Frontal cortex (tissue), 4 donors: ENCODE data around the gene BCL2A1. TPM values are rescaled to one million over a fixed set of nuclear protein-coding genes. Genes with fewer than 3 reads are reported as not detected.
"Not testable (repeated sequence)": the region's sequence is repeated elsewhere in the genome, so short reads cannot be mapped to it uniquely, and the experiment has no call there.

Source experiments
- DNase-seq, 2 donors: peaks; one replicate each; pipeline ENCODE4 v3.0.0; 2012; ENCODE audit warnings: low spot score in 2 of 2
- FAIRE-seq: peaks from 2 replicates; lab custom pipeline; 2012; peaks lifted over from hg19 to GRCh38; lab: Jason Lieb, UNC
- total RNA-seq: library from RNA; depleted of rRNA; stranded (reverse); fragments of >200 nt; gene quantifications from one replicate; pipeline ENCODE4 v1.2.3, GENCODE V29; 2014
- donor health status: control.
- donor health status: control.
- donor health status: control.

BCL2A1 gene
- 0.82 TPM for total RNA-seq

DNA sequence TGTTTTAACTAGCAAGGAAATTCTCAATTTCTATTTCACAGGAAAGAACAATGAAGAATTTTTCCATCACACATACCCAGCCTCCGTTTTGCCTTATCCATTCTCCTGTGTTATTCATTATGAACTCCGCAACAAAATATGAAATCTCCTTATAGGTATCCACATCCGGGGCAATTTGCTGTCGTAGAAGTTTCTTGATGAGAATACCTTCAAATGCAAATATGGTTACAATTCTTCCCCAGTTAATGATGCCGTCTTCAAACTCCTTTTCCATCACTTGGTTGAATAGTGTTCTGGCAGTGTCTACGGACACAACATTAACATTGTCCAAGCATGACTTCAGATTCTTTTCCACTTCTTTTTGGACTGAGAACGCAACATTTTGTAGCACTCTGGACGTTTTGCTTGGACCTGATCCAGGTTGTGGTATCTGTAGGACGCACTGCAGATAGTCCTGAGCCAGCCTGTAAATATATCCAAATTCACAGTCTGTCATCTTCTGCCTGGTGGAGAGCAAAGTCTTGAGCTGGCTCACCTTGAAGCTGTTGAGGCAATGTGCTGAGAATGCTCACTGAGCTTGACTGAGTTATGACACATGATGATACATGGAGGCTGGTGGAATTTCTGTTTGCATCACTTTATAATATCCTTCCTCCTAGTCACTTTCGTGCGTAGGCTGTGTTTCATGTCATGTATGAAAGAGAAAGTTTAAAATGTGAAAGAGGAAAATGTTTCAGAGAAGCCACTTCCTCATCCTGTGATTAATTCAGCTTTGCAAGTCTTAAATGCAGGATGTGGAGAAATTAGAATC lies at the start of gene BCL2A1:
Gene BCL2A1 (minus strand): TSS at position 573 of the 811 bp plus-strand sequence. CDS start 77 bp downstream, at position 496.
- no peak for DNase-seq

DNA sequence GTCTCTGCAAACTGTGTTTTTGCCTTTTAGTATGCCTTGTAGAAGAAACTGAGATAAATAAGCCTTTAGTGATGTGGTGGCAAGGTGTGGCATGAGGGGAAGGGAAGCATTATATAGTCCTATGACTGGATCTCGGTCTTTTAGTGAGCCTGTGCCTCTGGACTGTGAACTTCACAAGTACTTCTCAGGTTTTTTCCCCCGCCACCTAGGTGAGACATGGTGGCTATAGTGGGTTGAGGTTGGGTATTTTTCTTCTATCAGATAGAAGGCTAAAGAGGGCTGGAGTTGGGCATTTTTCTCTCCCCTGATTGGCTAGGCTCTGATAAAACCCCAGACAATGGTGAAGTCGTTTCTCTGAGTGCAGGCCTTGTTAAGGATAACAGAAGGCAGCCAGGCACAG lies 49.7 kb upstream of the BCL2A1 start:
- FAIRE-seq (no peak), DNase-seq (no peak)

More for the DNA sequence above, at the start of gene BCL2A1:
- FAIRE-seq = no peak

DNA sequence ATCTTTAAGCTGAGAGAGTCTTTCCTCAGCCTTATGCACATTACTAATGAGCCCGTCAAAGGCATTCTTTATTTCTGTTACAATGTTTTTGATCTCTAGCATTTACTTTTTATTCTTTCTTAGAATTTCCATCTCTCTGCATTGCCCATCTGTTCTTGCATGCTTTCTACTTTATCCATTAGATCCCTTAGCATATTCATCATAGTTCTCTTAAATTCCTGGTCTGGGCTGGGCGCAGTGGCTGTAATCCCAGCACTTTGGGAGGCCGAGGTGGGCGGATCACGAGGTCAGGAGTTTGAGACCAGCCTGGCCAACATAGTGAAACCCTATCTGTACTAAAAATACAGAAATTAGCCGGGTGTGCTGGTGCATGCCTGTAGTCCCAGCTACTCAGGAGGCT lies 49.2 kb upstream of the BCL2A1 start:
- FAIRE-seq, DNase-seq: not testable (repeated sequence)

DNA sequence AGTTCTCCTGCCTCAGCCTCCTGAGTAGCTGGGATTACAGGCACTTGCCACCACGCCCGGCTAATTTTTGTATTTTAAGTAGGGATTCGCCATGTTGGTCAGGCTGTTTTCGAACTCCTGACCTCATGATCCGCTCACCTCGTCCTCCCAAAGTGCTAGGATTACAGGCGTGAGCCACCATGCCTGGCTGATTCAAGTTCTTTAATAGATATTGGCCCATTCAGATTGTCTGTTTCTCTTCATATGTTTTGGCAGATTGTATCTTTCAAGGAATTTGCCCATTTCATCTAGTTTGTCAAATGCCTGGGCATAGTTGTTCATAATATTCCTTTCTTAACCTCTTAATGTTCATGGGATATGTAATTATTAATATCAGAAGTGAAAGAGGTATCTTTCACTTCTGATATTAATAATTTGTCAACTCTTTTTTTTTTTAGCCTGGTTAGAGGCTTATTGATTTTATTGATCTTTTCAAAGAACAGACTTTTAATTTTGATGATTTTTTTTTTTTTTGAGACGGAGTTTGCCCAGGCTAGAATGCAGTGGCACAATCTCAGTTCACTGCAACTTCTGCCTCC lies 48.3 kb upstream of the BCL2A1 start:
- FAIRE-seq (no peak), DNase-seq (no peak)

DNA sequence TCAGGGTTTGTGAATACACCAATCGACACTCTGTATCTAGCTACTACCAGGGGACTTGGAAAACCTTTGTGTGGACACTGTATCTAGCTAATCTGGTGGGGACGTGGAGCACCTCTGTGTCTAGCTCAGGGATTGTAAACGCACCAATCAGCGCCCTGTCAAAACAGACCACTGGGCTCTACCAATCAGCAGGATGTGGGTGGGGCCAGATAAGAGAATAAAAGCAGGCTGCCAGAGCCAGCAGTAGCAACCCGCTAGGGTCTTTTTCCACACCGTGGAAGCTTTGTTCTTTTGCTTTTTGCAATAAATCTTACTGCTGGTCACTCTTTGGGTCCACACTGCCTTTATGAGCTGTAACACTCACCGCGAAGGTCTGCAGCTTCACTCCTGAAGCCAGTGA lies 46.1 kb upstream of the BCL2A1 start:
- not testable (repeated sequence) for FAIRE-seq, DNase-seq

DNA sequence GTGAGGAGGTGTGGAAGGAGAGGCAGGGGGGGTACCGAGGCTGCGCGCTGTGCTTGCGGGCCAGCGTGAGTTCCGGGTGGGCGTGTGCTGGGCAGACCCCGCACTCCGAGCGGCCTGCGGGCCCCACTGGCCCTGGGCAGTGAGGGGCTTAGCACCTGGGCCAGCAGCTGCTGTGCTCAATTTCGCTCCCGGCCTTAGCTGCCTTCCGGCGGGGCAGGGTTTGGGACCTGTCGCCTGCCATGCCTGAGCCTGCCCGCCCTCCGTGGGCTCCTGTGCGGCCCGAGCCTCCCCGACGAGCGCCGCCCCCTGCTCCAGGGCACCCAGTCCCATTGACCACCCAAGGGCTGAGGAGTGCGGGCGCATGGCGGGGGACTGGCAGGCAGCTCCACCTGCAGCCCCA lies 45.5 kb upstream of the BCL2A1 start:
- FAIRE-seq, DNase-seq: not testable (repeated sequence)

DNA sequence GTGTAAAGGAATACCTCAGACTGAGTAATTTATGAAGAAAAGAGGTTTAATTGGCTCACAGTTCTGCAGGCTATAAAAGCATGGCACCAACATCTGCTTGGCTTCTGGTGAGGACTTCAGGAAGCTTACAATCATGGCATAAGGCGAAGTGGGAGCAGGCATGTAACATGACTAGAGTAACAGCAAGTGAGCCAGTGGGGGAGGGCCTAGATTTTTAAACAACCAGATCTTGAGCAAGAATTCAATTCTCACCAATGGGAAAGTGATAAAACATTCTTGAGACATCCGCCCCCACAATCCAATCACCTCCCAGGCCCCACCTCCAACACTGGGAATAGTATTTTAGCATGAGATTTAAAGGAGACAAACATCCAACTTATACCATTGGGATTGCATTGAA lies 44.2 kb upstream of the BCL2A1 start:
- DNase-seq (no peak), FAIRE-seq (no peak)

DNA sequence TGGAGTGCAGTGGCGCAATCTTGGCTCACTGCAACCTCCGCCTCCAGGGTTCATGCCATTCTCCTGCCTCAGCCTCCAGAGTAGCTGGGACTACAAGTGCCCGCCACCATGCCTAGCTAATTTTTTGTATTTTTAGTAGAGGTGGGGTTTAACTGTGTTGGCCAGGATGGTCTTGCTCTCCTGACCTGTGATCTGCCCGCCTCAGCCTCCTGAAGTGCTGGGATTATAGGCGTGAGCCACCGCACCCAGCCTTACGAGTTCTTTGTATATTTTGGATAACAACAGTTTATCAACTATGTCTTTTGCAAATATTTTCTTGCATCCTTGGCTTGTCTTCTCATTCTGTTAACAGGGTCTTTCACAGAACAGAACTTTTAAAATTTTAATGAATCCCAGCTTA lies 43.2 kb upstream of the BCL2A1 start:
- FAIRE-seq, DNase-seq: not testable (repeated sequence)

DNA sequence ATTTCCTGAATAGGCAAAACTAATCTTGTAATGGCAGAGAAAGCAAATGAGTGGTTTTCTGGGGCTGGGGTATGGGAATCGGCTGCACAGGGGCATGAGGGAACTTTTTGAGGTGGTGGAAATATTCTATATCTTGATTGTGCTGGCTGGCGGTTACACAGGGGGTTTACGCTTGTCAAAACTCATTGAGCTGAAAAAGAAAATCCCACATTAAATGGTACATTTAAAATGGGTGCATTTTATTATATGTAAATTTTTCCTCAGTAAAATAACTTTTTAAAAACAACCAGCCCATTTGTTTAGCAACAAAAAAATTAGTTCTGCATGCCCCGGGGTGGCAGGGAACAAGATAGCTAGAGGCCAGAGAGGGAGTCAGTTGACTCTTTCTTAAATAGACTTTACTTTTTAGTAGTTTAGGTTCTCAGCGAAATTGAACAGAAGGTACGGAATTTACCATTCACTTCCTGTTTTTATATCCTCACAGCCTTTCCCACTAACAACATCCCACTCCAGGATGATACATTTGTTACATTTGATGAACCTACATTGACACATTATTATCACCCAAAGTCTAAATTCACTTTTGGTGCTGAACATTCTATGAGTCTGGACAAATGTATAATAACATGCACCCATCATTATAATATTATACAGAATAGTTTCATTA lies 41.2 kb upstream of the BCL2A1 start:
- FAIRE-seq = no peak
- no peak for DNase-seq

DNA sequence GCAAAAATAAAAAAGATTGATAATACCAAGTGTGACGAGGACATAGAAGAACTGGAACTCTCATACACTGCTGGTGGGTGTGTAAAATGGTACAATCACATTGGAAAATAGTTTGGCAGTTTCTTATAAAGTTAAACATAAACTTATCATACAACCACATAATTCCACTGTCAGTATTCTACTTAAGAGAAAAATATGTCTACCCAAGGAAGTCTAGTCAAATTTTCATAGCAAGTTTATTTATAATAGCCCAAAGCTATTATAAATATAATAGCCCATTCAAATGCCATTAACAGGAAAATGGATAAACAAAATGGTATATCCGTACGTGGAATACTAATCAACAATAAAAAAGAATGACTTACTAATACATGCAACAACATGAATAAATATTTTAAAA lies 40.6 kb upstream of the BCL2A1 start:
- FAIRE-seq (no peak), DNase-seq (no peak)

DNA sequence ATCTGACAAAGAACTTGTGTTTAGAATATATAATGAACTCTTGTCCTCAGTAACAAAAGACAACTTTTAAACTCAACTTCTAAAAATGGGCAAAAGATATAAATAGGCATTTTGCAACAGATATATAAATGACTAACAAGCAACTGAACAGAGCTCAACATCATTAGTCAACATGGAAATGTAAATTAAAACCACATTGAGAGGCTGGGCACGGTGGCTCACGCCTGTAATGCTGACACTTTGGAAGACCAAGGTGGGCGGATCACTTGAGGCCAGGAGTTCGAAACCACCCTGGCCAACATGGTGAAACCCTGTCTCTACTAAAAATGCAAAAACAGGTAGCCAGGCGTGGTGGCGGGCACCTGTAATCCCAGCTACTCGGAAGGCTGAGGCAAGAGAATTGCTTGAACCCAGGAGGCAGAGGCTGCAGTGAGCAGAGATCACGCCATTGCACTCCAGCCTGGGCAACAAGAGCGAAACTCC lies 40.1 kb upstream of the BCL2A1 start:
- FAIRE-seq, DNase-seq: not testable (repeated sequence)

DNA sequence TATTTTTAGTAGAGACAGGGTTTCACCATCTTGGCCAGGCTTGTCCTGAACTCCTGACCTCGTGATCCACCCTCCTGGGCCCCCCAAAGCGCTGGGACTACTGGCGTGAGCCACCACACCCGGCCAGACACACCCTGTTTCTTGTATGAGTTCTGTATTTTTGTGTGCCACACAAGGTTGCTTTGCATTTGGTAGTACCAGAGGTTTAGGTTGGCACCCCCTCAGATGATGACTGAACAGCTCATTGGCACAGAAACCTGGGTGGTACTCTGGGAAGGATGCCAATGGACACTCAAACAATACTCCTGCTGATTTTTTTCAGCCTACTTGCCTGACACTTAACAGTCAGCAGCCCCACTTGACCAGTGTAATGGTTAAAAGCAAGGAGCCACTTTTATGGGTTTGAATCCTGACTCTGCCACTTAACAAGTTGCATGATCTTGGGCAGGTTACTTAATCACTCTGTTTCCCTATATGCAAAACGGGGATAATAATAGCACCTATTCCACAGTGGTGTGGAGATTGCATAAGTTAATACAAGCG lies 39.2 kb upstream of the BCL2A1 start:
- no peak for DNase-seq
- FAIRE-seq = no peak

DNA sequence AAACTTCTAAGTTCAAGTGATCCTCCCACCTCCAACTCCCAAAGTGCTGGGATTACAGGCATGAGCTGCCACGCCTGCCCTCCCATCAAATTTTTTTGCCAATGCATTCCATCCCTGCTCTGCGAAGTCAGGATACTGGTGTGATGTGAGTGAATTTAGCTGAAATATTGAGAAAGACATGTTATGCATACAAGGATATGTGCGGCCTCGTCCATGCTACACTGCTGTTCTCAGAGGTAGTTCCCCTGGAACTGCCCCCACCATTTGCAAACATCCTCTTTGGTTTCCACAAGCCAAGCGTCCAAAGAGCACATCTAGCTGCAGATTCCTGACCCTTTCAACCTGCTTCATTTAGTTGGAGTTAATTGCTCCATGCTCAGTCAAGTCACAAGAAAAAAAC lies 36.5 kb upstream of the BCL2A1 start:
- DNase-seq (no peak), FAIRE-seq (no peak)

DNA sequence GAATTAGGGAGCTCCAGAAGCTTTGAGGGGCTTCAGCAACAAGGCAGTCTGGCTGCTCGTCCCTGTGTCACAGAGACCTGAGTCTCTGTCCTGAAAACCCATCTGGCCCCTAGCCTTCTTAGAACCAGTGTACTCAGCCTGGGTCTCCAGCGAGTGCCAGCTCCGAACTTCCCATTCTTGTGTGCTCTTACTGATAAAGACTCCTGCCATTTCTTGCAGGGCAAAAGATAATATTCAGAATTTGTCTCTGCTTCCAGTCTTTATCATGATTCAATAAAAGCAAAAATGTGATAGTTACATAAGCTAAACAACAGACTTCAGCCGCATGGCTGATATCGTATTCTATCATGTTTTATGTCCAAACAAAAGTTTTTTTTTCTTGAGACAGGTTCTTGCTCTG lies 36.0 kb upstream of the BCL2A1 start:
- DNase-seq (no peak), FAIRE-seq (no peak)

DNA sequence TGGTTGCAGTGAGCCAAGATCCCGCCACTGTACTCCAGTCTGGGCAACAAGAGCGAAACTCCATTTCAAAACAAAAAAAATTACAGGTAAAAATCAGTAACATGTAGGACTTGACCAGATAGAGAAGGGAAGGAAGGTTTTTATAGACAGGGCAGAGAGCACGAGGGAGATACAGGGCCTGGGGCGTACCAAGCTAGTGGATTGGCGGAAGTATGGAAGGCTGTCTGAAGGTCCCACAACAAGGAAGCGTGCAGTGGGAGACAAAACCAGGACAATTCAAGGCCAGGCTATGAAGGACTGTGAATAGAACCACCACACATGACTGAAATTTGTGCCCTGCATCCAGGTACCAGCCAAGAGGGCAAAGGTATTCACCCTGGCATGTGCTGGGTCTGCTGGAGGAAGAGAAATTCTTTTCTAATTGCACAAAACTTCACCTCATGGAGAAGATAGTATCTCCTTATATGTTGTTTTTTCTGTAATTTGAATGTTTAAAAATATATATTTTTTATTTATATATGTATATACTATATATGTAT lies 33.0 kb upstream of the BCL2A1 start:
- DNase-seq (no peak), FAIRE-seq (no peak)

DNA sequence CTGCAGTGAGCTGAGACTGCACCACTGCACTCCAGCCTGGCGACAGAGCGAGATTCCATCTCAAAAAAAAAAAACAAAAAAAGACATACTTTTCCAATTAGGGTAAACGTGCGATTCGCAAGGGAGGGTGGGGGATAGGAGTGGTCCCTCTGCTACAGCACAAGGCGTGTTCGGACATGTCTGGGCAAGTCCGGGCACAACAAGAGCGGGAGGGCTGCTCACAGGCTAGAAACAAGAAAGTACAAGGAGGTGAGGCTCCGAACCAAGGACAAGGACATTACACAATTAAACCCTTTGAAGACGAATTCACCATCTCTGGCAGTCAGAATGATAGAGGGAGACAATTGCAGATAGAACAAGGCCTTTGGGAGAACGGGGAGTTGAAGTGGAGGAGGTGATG lies 32.2 kb upstream of the BCL2A1 start:
- DNase-seq (no peak), FAIRE-seq (no peak)

DNA sequence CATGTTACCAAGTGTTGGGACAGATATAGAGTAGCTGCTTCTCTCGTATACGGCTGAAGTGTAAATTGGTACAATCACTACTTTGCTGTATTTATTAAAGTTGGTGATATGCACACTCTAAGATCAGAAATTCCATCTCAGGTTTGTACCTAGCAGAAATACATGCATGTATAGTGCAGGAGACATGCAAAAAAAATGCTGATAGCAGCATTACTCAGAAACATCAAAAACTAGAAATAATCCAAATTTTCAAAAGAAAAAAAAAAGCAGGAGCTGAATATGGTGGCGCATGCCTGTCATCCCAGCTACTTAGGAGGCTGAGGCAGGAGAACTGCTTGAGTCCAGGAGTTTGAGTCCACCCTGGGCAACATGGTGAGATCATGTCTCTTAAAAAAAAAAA lies 31.3 kb upstream of the BCL2A1 start:
- DNase-seq = no peak
- FAIRE-seq = no peak

DNA sequence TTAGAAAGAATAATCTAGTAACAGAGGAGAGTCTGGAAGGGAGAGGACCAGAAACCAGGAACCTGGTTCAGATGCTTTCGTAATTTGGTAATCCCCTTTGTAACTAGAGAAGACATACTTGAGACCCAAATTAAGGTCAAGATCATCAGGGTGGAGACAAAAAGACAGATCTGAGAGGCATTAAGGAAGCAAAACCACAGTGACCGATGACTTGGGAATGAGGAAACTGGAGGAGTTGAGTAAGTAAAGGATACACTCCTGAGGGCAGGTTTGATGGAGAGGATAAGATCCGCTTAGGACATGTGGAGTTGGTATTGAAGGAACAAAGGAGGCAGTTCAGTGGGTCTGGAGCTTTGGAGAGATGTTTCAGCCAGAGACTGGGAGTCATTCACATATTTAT lies 23.6 kb upstream of the BCL2A1 start:
- no peak for FAIRE-seq
- no peak for DNase-seq

DNA sequence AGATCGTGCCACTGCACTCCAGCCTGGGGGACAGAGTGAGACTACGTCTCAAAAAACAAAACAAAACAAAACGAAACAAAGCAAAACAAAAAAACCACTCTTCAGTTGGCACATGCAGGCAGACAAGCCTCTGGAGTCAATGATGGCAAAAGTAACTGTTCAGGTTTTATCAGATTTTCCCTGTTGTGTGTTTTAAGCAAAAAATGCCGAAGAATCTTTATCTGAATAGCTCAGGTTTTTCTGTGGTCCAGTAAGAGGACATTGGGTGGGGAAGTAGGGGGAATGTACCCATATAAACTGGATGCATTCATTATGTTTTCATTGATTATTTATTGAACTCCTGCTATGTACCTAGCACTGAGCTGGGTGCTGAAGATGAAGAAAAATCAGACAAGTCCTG lies 20.8 kb upstream of the BCL2A1 start:
- FAIRE-seq = no peak

DNA sequence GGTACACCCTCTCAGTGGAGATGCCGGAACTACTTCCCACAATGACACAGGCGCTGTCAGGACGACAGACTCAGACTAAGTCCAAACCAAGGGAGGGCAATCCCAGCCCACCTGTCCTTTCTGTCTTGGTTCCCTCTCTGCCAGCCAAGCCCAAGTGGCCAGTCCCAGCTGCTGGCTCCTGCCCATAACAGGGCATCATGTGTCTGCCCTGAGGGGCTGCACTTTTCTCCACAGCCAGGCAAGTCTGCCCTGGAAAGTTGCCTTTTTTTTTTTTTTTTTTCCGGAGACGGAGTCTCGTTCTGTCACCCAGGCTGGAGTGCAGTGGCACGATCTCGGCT lies 20.0 kb upstream of the BCL2A1 start:
- no peak for DNase-seq
- FAIRE-seq = no peak

More for the DNA sequence above, 20.8 kb upstream of the BCL2A1 start:
- DNase-seq = no peak
